K562 (cell line): ENCODE measurements around the gene ERFL. TPM values are rescaled to one million over a fixed set of nuclear protein-coding genes. Genes with fewer than 3 reads are reported as not detected.

ENCODE experiments used
- ATAC-seq: fragments of 200-7000 bp; cut with Tn5 transposase; 3 replicates; pipeline ENCODE4 v1.9.1; 2020; ENCODE audit warnings: moderate library complexity
- BruUV-seq: library from RNA; stranded (reverse); fragments of 400-500 nt; replicated peaks from 2 replicates; lab custom pipeline; 2021; lab: Mats Ljungman, UMichigan
- CTCF ChIA-PET: fragments of 300-600 bp; formaldehyde crosslinking; extraction: SDS; loops from one replicate; lab custom pipeline; 2021; ENCODE audit warnings: low intra/inter-chr PET ratio; lab: Yijun Ruan, JAX
- POLR2A ChIA-PET: fragments of 300-600, 350-650 bp; sonication (Branson Sonifier 250); formaldehyde crosslinking; extraction: SDS; loops from one replicate; lab custom pipeline; 2021; ENCODE audit warnings: antibody characterized with exemption, inconsistent platforms; lab: Yijun Ruan, JAX
- DNase-seq, 4 experiments: peaks; one replicate each; pipeline versions ENCODE4 v3.0.0 to v3.0.0-alpha.2; 2011 to 2018; ENCODE audit warnings: low spot score in 3 of 4, mixed read lengths in 3 of 4; ENCODE audit errors: extremely low read depth in 1 of 4
- FAIRE-seq: peaks from 2 replicates; lab custom pipeline; 2011; peaks lifted over from hg19 to GRCh38; lab: Jason Lieb, UNC
- H2AFZ ChIP-seq: 2 replicates; pipeline ENCODE4 v1.6.0; 2011; ENCODE audit warnings: low read depth, low read length, control low read depth, inconsistent platforms
- H3K27ac ChIP-seq: fragments of 200-600 bp; 3 replicates; pipeline ENCODE4 v1.8.0; 2011; ENCODE audit warnings: low read depth, mild to moderate bottlenecking, control low read depth, inconsistent platforms, low read length, moderate library complexity, mixed read lengths; ENCODE audit errors: extremely low read depth
- H3K27me3 ChIP-seq, 2 experiments: fragments of 300-600 bp in 1 of 2; 2 replicates in 1 of 2; 3 replicates in 1 of 2; pipeline versions ENCODE4 v1.6.0 to v1.8.0; 2011; ENCODE audit warnings: inconsistent platforms in 2 of 2, low read length in 2 of 2, mild to moderate bottlenecking in 1 of 2, mixed read lengths in 1 of 2, moderate library complexity in 1 of 2; ENCODE audit not compliant: control insufficient read depth in 2 of 2, insufficient read depth in 2 of 2
- H3K36me3 ChIP-seq: fragments of 300-600 bp; 3 replicates; pipeline ENCODE4 v1.8.0; 2011; ENCODE audit warnings: mild to moderate bottlenecking, low read length, inconsistent platforms; ENCODE audit not compliant: control insufficient read depth, insufficient read depth
- H3K4me1 ChIP-seq, 2 experiments: fragments of 200-600 bp in 1 of 2; replicated peaks in 1 of 2; 2 replicates in 1 of 2; 3 replicates in 1 of 2; pipeline versions ENCODE4 v1.5.1 to v1.8.0; 2011; ENCODE audit warnings: inconsistent platforms in 2 of 2, low read length in 2 of 2, mild to moderate bottlenecking in 1 of 2, mixed read lengths in 1 of 2, moderate library complexity in 1 of 2; ENCODE audit not compliant: control insufficient read depth in 2 of 2, insufficient read depth in 2 of 2
- H3K4me2 ChIP-seq: 2 replicates; pipeline ENCODE4 v1.6.1; 2011; ENCODE audit warnings: low read length, control low read depth, inconsistent platforms, mixed read lengths; ENCODE audit not compliant: insufficient read depth
- H3K4me3 ChIP-seq: fragments of 200-600 bp; sonication (generic), shearing (Covaris generic); 2 replicates; pipeline ENCODE4 v1.5.1; 2016; ENCODE audit warnings: control low read depth, inconsistent platforms
- H3K79me2 ChIP-seq: fragments of 200-600 bp; 3 replicates; pipeline ENCODE4 v1.8.0; 2011; ENCODE audit warnings: low read length, inconsistent platforms; ENCODE audit not compliant: control insufficient read depth, insufficient read depth
- H3K9ac ChIP-seq, 2 experiments: 2 replicates each; pipeline versions ENCODE4 v1.6.0 to v1.6.1; 2011; ENCODE audit warnings: low read depth in 2 of 2, low read length in 2 of 2, control low read depth in 1 of 2, inconsistent platforms in 1 of 2, mild to moderate bottlenecking in 1 of 2, mixed read lengths in 1 of 2; ENCODE audit not compliant: insufficient read depth in 1 of 2
- H3K9me1 ChIP-seq: one replicate; pipeline ENCODE4 v1.6.0; 2011; ENCODE audit warnings: inconsistent platforms, mild to moderate bottlenecking, low read length, moderate library complexity; ENCODE audit not compliant: control insufficient read depth, insufficient read depth
- H3K9me3 ChIP-seq: replicated peaks from 2 replicates; pipeline ENCODE4 v1.5.1; 2011; ENCODE audit warnings: low read depth, low read length, inconsistent platforms; ENCODE audit not compliant: control insufficient read depth, insufficient read depth
- H4K20me1 ChIP-seq: replicated peaks from 2 replicates; pipeline ENCODE4 v1.6.1; 2011; ENCODE audit warnings: low read length, inconsistent platforms, mixed read lengths; ENCODE audit not compliant: control insufficient read depth, insufficient read depth
- GATAD2B ChIP-seq: fragments of 450-650 bp; IDR thresholded peaks from 2 replicates; pipeline ENCODE4 v1.6.1; 2017; ENCODE audit warnings: mild to moderate bottlenecking, borderline replicate concordance
- KAT7 ChIP-seq: sonication (generic); formaldehyde crosslinking; IDR thresholded peaks from 2 replicates; pipeline ENCODE4 v1.8.0; 2022; ENCODE audit warnings: missing genetic modification reagents, mild to moderate bottlenecking, borderline replicate concordance
- KDM1A ChIP-seq, 2 experiments: fragments of 450-650 bp; IDR thresholded peaks; 2 replicates each; pipeline ENCODE4 v1.6.1; 2016; ENCODE audit warnings: mild to moderate bottlenecking in 2 of 2
- KLF16 ChIP-seq: IDR thresholded peaks from 2 replicates; pipeline ENCODE4 v1.6.1; 2016; ENCODE audit warnings: antibody characterized with exemption
- POLR2B ChIP-seq: fragments of 450-650 bp; IDR thresholded peaks from 2 replicates; pipeline ENCODE4 v1.6.1; 2018; ENCODE audit warnings: low read depth; ENCODE audit not compliant: partially characterized antibody
- PTBP1 ChIP-seq: fragments of 200-400 bp; formaldehyde crosslinking; IDR thresholded peaks from 2 replicates; pipeline ENCODE4 v1.6.1; 2017; ENCODE audit warnings: low read depth, low read length
- ZFP30 ChIP-seq: fragments of 250-450 bp; sonication (Bioruptor Pico); IDR thresholded peaks from 2 replicates; pipeline ENCODE4 v1.8.0; 2022; ENCODE audit warnings: moderate library complexity, mild to moderate bottlenecking, inconsistent platforms, borderline replicate concordance
- ZNF589 ChIP-seq: fragments of 200-800 bp; sonication (Bioruptor generic); IDR thresholded peaks from 2 replicates; pipeline ENCODE4 v1.6.1; 2016; ENCODE audit warnings: low read depth, missing genetic modification characterization, missing compliant biosample characterization
- WGBS: fragments of 100-300 bp; shearing (Covaris generic); methylation state at CpG from one replicate; pipeline ENCODE4 v1.1.6; 2016; ENCODE audit warnings: low coverage, mixed read lengths; ENCODE audit not compliant: insufficient coverage; ENCODE audit errors: missing lambda C conversion rate; 5-methylcytosine and 5-hydroxymethylcytosine counted together
- in situ Hi-C: fragments of 300-500 bp; cut with MboI; formaldehyde crosslinking; loops from 4 replicates; pipeline ENCODE4 v1.15.0; 2018; ENCODE audit warnings: inconsistent platforms, mixed read lengths
- intact Hi-C: fragments of 100-400 bp; cut with micrococcal nuclease; formaldehyde crosslinking; loops from 2 replicates; pipeline ENCODE4 v1.14.2; 2022
- polyA plus RNA-seq, 8 experiments: library from polyadenylated mRNA; depleted of rRNA in 4 of 8; stranded (reverse) in 5 of 8; unstranded in 3 of 8; fragments of >200 nt; fragmentation: Nextera tagmentation in 2 of 8; fragmentation: Illumina TruSeq in 1 of 8; extraction: Ambion mirVana in 2 of 8; extraction: Trizol in 1 of 8; gene quantifications; 2 replicates each; pipeline versions ENCODE4 v1.2.1 to v1.2.3, GENCODE V29; 2011 to 2014; ENCODE audit warnings: inconsistent platforms in 1 of 8, missing spikeins in 1 of 8
- total RNA-seq, 7 experiments: library from RNA; depleted of rRNA in 6 of 7; stranded (reverse); fragments of >200 nt in 6 of 7; fragmentation: Illumina TruSeq in 2 of 7; extraction: Trizol in 2 of 7; gene quantifications; 2 replicates each; pipeline versions ENCODE4 v1.2.1 to v1.2.3, GENCODE V29; 2011 to 2021; ENCODE audit warnings: low replicate concordance in 1 of 7
- TF ChIP-seq, protein P1 (sequence below), 2 experiments: fragments of 200-800 bp in 1 of 2; sonication (Bioruptor generic) in 1 of 2; sonication (generic) in 1 of 2; formaldehyde crosslinking in 1 of 2; IDR thresholded peaks in 1 of 2; conservative IDR thresholded peaks in 1 of 2; 2 replicates each; pipeline versions ENCODE4 v1.5.0 to v1.6.1; 2016 to 2020; ENCODE audit warnings: missing compliant biosample characterization in 1 of 2, missing genetic modification characterization in 1 of 2, missing genetic modification reagents in 1 of 2
- TF ChIP-seq, protein P2 (sequence below): sonication (generic); formaldehyde crosslinking; IDR thresholded peaks from 2 replicates; pipeline ENCODE4 v1.9.0; 2022; ENCODE audit warnings: mild to moderate bottlenecking, missing genetic modification reagents
- TF ChIP-seq, protein P3 (sequence below): sonication (generic); formaldehyde crosslinking; IDR thresholded peaks from 2 replicates; pipeline ENCODE4 v1.8.0; 2022; ENCODE audit warnings: missing genetic modification reagents, mild to moderate bottlenecking, moderate library complexity, borderline replicate concordance
- TF ChIP-seq, protein P4 (sequence below): fragments of 200-400 bp; formaldehyde crosslinking; IDR thresholded peaks from 2 replicates; pipeline ENCODE4 v1.6.1; 2017; ENCODE audit warnings: mild to moderate bottlenecking, low read depth, low read length, moderate library complexity

Gene ERFL
- total and polyA plus RNA-seq, 9 of the 15 experiments (the other 6 are each of a cell fraction or from before 2014, with no cell fraction given) = 0.07 to 0.75 (median 0.32) TPM; not detected in 4

DNA sequence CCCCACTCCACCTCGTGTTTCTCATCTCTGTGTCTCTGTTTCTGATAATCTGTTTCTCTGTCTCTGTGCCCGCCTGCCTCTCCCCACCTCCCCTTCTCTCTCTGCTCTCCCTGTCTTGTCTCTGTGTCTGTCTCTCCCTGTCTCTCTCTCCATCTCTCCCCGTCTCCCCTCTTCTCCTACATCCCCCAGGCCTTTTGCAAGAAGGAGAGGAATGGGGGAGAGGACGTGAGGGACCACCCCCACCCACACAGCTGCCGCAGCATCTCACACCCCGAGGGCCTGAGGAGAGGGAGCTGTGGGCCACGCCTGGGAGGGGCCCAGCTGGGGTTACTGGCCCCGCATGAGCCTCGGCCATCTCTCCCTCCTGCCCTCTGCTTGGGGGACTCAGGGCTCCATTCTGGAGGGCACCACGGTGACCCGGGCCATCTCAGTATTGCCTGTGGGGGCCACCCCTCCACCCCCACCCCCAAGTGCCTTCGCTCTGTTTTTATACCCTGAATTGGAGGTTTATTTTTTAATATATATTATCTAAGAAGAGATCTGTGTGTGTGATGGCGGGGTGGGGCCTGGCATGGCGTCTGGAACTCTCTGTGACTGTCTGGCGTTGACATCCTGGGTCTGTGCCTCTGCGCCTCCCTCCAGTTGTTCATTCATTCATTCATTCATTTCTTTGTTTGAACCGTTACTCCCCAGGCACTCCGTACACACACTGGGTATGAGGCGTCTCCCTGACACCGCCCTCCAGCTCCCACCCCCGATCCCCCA lies 21.2 kb downstream of the ERFL start:
- DNase-seq (no peak), ATAC-seq (no peak), FAIRE-seq (no peak)
- Histone ChIP-seq H3K9me3 (no peaks in the 10 kb centered on the region), H3K79me2 (no peaks in the 10 kb centered on the region), H3K4me1 (peaks cover 0 to 22% of the 10 kb centered on the region in 2 experiments; a peak in 2 of 5 replicates), H3K4me3 (no peak overlapping the region), H4K20me1 (peaks cover 17% of the 10 kb centered on the region; the same call in 1 of the 2 replicates), H3K9me1 (peaks cover 4% of the 10 kb centered on the region), H3K27ac (no peak overlapping the region), H3K27me3 (peaks cover 6 to 20% of the 10 kb centered on the region in 2 experiments), H3K9ac (0 out of 4 replicates have a peak overlapping the region, but pooled peaks of 1 of the 2 experiments have one; percentile 35), H3K36me3 (peaks cover 49% of the 10 kb centered on the region; the same call in 2 of the 3 replicates), H3K4me2 (no peak overlapping the region), H2AFZ (no peak overlapping the region)
- in situ Hi-C loops (no loop called here), intact Hi-C loops (no loop called here)
- CTCF ChIA-PET = no interaction called here
- TF ChIP-seq GATAD2B (no peak), KAT7 (CRISPR knock-in tag) (no peak), ZFP30 (CRISPR knock-in tag) (no peak), POLR2B (peak; percentile 15), KDM1A (IDR thresholded peaks at IDR 0.05) (no peak), ZNF589 (no peak), PTBP1 (peak; percentile 68; the same call in 1 of the 2 replicates), KLF16 (no peak)
- TF ChIP-seq, protein P1, sequence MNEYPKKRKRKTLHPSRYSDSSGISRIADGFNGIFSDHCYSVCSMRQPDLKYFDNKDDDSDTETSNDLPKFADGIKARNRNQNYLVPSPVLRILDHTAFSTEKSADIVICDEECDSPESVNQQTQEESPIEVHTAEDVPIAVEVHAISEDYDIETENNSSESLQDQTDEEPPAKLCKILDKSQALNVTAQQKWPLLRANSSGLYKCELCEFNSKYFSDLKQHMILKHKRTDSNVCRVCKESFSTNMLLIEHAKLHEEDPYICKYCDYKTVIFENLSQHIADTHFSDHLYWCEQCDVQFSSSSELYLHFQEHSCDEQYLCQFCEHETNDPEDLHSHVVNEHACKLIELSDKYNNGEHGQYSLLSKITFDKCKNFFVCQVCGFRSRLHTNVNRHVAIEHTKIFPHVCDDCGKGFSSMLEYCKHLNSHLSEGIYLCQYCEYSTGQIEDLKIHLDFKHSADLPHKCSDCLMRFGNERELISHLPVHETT (CRISPR knock-in tag; conservative IDR thresholded peaks at IDR 0.05 in 1 of 2, IDR thresholded peaks at IDR 0.05 in 1 of 2) = no peak
- TF ChIP-seq, protein P2, sequence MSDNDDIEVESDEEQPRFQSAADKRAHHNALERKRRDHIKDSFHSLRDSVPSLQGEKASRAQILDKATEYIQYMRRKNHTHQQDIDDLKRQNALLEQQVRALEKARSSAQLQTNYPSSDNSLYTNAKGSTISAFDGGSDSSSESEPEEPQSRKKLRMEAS = 0 out of 2 replicates have a peak, but pooled peaks have one; percentile 14
- TF ChIP-seq, protein P3, sequence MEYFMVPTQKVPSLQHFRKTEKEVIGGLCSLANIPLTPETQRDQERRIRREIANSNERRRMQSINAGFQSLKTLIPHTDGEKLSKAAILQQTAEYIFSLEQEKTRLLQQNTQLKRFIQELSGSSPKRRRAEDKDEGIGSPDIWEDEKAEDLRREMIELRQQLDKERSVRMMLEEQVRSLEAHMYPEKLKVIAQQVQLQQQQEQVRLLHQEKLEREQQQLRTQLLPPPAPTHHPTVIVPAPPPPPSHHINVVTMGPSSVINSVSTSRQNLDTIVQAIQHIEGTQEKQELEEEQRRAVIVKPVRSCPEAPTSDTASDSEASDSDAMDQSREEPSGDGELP (CRISPR knock-in tag) = no peak
- TF ChIP-seq, protein P4, sequence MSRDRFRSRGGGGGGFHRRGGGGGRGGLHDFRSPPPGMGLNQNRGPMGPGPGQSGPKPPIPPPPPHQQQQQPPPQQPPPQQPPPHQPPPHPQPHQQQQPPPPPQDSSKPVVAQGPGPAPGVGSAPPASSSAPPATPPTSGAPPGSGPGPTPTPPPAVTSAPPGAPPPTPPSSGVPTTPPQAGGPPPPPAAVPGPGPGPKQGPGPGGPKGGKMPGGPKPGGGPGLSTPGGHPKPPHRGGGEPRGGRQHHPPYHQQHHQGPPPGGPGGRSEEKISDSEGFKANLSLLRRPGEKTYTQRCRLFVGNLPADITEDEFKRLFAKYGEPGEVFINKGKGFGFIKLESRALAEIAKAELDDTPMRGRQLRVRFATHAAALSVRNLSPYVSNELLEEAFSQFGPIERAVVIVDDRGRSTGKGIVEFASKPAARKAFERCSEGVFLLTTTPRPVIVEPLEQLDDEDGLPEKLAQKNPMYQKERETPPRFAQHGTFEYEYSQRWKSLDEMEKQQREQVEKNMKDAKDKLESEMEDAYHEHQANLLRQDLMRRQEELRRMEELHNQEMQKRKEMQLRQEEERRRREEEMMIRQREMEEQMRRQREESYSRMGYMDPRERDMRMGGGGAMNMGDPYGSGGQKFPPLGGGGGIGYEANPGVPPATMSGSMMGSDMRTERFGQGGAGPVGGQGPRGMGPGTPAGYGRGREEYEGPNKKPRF = no peak
- POLR2A ChIA-PET = interaction anchor here (2.6 kb wide), 1 partner anchor 21 kb away, joined by 9 read pairs; no protein-coding TSS in a partner anchor
- 71% methylated on average over 15 of the region's 21 CpGs for WGBS
- BruUV-seq = no TSS peak
